Amniotic epithelial cell (primary cell): ENCODE data around the gene ZFR2.
"Not testable (repeated sequence)": the region's sequence is repeated elsewhere in the genome, so short reads cannot be mapped to it uniquely, and the experiment has no call there.

ENCODE experiments used
- DNase-seq: peaks from one replicate; pipeline ENCODE4 v3.0.0-alpha.2; 2010; ENCODE audit warnings: low read depth

Gene ZFR2

DNA sequence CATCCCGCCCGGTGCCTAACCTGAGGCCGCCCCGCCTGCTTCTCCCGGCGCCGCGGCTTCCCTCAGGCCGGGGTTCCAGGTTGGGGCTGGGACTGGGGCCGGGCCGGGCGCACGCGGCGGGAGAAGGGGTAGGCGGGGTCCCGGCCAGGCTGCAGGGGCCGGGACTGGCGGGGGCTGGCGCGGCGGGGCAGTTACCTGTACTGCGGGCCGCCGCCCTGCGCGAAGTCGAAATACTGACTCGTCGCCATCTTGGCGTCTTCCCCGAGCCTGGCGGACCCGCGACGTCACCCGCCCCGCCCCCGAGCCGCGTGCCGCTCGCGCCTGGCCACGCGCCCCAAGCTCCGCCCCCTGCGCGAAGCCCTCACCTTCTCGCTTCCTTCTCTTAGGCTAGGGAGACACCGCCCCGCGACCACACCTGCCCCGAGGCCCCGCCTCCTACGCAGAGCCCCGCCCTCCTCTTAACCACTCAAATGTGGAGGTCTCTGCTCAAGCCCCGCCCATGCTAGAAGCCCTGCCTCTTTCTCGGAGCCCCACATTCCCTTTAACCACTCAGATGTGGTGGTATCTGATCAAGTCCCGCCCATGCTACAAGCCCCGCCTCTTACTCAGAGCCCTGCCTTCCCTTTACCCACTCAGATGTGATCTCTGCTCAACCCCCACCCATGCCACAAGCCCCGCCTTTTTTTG is at the start of gene ZFR2:
TSS of gene ZFR2 (minus strand) at position 269 of the 687 bp plus-strand sequence. CDS start at position 248, 21 bp downstream.
- DNase-seq: no peak

DNA sequence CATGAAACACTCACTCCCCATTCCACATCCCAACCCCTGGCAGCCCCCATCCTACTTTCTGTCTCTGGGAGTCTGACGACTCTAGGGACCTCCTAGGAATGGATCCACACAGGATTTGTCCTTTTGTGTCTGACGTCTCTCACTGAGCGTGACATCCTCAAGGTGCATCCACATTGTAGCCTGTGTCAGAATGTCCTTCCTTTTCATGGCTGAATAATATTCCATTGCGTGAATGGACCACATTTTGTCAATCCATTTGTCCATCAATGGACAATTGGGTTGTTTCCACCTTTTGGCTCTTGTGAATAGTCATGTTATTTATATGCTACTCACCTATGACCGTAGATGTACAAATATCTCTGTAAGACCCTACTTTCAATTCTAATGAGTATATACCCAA is 47.2 kb upstream of the ZFR2 start:
- no peak for DNase-seq

DNA sequence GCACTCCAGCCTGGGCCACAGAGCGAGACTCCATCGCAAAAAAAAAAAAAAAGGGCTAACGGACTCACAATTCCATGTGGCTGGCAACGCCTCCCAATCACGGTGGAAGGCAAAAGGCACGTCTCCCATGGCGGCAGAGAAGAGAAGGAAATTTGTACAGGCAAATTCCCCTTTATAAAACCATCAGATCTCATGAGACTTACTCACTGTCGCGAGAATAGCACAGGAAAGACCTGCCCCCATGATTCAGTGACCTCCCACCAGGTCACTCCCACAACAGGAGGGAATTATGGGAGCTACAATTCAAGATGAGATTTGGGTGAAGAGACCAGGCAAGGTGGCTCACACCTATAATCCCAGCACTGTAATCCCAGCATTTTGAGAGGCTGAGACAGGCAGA is 45.4 kb upstream of the ZFR2 start:
- DNase-seq: no peak

DNA sequence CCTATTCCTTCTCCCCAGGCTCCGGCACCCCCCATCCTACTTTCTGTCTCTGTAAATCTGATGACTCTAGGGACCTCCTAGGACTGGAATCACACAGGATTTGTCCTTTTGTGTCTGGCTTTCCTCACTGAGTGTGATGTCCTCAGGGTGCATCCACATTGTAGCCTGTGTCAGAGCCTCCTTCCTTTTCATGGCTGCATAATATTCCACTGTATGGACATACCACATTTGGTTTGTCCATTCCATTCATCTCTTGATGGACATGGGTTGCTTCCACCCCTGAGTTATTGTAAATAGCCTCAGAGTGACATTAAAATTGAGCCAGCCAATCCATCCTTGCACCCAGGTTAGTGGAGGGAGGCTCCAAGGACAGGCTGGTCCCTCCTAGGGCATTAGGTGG is 41.3 kb upstream of the ZFR2 start:
- no peak for DNase-seq

DNA sequence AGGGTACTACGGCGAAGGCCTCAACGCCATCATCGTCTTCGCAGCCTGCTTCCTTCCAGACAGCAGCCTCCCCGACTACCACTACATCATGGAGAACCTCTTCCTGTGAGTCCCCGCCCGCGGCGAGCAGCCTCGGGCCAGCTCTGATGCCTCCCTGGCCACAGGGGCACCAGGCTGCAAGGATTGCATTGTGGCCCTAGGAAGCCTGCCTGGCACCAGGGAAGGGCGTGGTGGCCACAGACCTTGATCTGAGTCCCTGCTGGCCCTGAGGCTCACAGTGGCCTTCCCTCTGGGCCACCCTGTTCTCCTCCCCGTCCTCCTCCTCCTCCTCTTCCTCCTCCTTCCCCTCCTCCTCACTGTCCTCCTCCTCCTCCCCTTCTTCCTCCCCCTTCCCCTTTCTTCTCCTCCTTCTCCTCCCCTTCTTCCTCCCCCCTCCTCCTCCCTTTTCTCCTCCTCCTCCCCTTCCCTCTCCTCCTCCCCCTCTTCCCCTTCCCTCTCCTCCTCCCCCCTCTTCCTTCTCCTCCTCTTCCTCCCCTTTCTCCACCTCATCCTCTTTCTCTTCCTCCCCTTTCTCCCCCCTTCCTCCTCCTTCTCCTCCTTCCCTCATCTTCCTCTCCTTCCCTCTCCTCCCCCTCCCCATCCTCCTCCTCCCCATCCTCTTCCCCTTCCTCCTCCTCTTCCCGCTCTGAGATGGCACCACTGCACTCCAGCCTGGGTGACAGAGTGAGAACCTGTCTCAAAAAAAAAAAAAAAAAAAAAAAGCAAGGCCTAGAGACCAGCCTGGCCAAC is 39.6 kb upstream of the ZFR2 start:
- no peak for DNase-seq

DNA sequence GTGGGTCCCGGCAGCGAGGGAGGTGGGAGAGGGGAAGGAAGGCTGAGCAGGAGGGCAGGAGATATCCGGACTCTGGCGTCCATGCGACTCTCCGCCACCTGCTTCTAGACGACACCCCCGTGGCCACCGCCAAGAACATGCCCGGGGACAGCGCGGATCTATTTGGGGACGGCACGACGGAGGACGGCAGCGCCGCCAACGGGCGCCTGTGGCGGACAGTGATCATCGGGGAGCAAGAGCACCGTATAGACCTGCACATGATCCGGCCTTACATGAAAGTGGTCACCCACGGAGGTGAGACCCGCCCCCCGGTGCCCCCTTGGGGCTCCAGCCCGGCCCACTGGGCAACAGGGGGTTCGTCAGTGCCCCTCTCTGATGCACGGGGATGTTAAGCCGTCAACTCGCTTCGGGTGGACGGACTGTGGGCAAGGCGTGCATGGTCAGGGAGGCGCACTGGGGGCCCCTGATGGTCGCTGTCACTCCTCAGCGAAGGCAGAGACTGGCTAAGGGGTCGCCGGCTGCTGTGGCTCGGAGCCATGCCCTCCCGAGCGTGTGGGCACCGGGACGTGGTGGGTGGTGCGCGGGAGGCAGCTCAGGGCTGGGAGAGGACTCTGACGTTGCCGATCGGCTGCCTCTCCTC is 38.9 kb upstream of the ZFR2 start:
- no peak for DNase-seq

DNA sequence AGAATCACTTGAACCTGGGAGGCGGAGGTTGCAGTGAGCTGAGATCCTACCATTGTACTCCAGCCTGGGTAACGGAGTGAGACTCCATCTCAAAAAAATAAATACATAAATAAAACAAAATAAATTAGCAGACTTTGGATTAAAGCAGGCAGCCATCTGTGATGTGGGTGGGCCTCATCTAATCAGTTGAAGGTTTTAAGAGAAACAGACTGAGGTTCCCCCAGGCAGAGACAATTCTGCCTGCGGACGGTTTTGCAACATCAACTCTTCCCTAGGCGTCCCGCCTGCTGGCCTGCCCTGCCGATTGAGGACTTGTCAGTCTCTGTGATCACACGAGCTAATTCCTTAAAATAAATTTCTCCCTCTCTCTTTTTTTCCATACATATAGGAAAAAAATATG is 35.4 kb upstream of the ZFR2 start:
- no peak for DNase-seq

DNA sequence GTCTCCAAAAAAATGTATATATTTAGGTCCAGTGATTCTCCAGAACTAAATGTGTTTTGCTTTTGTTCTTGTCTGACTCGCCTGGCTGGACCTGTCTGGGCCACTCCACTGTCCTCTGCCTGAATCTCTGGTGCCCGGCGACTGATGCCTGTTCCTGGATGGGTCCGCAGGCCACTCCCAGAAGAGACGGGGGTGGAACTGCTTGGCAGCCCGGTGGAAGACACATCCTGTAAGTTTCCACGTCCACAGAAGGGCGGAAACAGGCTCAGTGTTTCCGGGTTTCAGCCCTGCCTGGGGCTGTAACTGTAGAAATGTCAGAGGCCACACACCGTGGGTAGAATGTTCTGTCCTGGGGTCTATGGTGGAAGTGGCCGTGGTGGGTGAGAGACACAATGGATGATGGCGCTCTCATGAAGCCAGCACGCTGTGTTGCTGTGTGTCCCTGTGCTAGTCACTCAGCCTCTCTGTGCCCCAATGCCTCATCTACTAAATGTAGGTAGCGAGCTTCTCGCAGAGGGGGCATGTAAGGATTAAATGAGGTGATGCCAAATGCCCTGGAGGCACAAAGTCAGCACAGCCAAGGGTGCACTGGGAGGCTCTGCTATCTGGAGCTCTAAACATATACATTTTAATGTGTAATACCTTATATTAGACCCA is 33.6 kb upstream of the ZFR2 start:
- DNase-seq: no peak

DNA sequence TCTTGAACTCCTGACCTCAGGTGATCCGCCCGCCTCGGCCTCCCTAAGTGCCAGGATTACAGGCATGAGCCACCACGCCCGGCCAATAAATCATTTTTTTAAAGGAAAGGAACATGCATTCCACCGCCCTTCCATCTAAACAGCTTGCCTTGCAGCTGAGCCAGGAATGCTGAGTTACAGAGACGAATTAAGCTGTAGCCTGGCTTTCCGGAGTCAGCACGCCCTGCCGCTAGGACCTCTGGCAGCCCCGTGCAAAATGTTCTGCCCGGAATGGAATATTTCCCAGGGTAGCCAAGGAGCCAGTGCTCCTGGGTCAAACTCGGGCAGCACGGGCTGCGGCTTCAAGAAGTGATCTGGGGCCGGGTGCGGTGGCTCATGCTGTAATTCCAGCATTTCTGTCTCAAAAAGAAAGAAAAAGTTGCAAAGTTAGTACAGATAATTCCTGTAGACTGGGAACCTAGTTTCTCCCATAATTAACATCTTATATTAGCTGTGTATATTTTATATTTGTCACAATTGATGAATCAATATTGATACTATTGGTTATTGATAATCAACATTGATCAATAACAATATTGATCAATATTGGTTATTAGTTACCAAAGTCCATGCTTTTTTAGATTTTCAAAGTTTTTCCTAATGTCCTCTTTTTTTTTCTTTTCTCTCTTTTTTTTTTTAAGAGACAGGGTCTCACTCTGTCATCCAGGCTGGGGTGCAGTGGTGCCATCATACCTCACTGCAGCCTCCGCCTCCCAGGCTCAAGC is 30.9 kb upstream of the ZFR2 start:
- peak; percentile 29 for DNase-seq

DNA sequence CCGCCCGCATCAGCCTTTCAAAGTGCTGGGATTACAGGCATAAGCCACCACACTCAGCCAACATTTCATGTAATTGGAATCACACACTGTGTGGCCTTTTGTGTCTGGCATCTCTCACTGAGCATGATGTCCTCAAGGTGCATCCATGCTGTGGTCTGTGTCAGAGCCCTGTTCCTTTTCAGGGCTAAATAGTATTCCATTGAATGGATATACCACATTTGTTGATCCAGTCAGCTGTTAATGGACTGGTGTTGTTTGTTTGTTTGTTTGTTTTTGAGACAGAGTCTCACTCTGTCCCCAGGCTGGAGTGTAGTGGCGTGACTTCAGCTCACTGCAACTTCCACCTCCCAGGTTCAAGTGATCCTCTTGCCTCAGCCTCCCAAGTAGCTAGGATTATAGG is 29.6 kb upstream of the ZFR2 start:
- no peak for DNase-seq

DNA sequence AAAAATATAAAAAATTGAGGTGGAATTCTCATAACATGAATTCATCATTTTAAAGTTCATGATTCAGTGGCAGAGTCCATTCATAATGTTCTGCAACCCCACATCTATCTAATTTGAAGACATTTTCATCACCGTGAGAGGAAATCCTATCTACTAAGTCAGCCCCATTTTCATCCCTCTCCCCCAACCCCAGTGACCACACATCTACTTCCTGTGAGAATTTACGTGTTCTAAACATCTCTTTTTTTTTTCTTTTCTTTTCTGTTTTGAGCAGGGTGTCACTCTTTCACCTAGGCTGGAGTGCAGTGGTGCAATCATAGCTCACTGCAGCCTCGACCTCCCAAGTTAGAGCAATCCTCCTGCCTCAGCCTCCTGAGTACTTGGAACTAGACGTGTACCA is 29.1 kb upstream of the ZFR2 start:
- no peak for DNase-seq

DNA sequence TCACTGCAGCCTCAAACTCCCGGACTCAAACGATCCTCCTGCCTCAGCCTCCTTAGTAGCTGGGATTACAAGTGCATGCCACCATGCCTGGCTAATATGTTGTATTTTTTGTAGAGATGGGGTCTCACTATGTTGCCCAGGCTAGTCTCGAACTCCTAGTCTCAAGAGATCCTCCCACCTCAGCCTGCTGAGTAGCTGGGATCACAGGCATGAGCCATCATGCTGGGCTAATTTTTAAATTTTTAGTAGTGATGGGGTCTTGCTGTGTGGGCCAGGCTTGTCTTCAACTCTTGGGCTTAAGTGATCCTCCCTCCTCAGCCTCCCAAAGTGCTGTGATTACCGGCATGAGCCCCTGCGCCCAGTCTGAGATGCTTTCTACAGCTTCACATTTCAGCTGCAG is 26.9 kb upstream of the ZFR2 start:
- no peak for DNase-seq

DNA sequence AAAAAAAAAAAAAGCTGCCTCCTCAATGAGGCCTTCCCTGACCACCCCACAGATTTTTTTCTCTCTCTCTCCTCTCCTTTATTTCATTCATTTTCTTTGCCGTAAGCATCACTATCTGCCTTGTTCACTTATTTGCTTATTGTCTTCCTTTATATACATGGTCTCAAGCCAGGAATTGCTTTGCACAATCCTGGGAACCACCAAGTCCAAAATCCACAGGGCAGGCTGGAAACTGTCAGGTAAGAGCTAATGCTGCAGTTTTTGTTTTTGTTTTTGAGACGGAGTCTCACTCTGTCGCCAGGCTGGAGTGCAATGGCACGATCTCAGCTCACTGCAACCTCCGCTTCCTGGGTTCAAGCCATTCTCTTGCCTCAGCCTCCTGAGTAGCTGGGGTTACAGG is 26.1 kb upstream of the ZFR2 start:
- DNase-seq: not testable (repeated sequence)

DNA sequence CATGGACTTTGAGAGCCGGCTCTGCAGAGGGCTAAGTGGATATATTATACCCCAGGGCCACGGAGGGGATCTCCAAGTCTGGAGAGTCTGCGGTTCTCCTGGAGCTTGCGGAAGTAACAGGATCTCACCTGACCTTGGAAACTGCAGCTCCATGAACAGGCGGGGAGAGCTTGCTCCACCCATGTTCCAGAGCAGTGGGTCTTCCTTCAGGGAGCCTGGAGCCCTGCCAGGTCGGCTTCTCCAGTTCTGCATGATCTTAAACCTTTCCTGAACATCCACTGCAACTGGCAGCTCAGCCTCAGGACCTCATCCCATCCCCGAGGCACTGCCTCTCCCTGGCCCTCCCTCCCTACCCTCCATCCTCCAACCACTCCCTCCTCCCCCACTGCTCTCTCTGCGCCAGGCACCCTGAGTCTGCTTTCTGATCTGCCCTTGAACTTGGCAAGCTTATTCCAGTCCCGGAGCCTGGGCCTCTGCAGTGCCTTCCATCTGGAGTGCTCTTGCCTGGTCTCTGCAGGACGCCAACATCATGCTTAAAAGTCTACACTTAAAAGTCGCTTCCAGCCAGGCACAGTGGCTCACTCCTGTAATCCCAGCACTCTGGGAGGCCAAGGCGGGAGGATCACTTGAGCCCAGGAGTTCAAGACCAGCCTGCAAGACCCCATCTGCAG is 24.8 kb upstream of the ZFR2 start:
- no peak for DNase-seq

DNA sequence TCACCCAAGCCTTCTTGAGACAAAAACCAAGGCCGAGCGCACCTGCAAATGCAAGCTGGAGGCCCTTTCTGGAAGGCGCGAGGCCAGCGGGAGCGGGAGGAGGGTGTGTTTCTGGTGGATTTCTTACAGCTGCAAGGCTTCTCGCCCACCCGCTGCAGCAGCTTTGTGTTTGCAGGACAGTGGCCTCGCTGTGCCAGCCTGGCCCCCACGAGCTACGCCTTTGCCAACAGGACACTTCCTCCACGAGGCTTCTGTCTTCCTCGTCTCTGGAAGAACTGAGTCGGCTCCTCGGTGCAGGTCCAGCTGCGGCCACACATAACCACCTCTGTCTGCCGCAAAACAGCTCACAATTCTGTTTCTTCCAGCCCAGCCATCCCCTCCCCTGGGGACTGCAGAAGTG is 21.8 kb upstream of the ZFR2 start:
- no peak for DNase-seq

DNA sequence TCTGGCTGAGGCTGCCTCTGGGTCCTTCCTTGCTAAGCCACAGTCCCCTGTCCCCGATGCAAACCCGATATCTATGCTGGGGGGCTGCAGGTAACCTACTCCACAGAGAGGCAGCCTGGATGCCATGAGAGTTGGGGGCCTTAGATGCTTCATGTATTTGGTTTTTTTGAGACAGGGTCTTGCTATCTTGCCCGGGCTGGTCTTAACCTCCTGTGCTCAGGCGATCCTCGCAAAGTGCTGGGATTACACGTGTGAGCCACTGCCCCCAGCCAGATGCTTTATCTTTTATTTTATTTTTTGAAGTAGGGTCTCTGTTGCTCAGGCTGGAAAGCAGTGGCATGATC is 13.2 kb upstream of the ZFR2 start:
- DNase-seq: no peak

DNA sequence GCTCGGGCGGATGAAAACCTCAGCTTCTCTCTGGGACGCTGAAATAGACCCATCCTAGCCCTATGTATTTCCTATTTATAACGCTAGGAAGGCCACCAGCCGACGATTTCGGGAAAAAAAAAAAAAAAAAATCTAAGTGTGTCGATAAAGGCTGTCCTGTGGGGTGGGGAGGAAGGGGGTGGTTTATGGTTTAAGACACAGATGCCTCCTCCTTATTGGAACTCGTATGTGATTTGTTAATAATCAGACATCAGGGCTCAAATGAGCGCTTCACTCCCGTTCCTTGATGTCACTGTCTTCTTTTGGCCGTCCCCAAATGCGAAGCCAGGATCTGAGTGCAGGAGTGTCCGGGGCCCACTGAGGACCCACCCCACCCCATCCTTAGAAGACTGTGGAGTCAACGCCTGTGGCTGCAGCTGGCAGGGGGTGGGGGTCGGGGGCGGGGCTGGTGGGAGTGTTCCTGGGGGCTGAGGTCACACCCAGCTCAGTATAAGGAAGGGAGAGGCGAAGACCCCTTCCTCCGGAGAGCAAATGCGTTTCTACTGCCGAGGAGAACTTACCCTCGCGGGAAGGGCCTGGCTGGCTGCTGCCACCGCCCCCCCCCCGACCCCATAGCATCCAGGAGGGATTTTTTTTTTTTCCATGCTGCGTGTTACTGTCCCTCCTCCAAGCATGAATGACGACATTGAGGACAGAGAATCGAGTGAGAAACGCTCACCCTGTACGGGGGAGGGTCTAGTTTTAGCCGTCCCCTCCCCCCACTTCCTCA is 12.6 kb upstream of the ZFR2 start:
- DNase-seq: no peak

DNA sequence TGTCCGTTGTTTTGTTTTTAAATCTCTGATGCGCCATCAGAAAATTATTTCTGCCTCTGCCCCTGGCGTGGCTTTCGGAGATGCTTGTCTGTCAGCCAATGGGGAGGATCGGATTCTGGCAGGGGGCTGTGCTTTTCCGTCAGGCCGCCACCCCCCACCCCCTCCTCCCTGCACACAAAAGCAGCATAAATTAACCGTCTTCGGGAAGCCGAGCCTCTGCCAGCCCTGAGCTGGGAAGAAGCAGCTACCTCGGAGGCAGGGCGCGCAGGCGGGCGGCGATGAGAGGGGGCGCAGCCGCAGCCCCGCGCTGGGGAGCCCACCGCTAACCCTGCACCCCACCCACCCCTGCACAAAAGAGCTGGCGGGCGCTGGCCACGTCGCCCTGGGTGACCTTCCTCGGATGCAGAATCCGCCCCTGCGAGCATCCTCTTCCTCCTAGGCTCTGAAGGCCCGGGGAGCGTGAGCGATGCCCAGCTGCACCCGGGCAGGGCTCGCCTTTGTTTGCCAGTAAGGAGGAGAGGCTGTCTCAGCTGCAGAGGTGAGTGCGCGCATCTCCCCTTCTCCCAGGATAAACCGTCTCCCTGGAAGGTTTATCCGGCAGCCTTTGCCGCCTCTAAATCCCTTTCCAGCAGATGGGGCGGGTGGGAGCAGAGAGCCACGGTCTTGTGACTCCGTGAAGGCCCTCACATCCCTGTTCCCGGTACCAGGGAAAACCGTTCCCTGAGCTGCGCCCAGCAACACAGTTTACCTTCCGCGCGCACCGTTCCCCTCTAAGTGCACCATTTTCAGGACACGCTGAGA is 11.8 kb upstream of the ZFR2 start, which contains the start of gene ATCAY:
TSS of gene ATCAY (plus strand) at position 215 of the 801 bp plus-strand sequence. CDS start 5,083 bp downstream, outside the sequence.
- no peak for DNase-seq

DNA sequence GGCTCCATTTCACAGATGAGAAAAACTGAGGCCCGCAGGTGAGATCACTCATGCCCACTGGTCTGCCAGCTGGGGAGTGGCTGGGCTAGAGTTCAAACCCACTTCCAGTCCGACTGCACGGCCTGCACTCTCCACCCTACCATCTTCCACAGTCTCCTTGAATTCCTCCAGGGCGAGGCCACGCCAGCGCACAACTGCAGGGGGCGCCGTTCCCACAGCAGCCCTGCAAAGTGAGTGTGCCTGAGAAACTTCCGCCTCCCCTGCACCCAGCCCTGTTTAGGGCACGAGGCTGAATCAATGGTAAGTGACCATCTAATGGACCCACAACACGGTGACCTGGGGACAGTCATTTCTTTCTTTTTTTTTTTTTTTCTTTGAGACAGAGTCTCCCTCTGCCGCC is 10.8 kb upstream of the ZFR2 start:
- no peak for DNase-seq

DNA sequence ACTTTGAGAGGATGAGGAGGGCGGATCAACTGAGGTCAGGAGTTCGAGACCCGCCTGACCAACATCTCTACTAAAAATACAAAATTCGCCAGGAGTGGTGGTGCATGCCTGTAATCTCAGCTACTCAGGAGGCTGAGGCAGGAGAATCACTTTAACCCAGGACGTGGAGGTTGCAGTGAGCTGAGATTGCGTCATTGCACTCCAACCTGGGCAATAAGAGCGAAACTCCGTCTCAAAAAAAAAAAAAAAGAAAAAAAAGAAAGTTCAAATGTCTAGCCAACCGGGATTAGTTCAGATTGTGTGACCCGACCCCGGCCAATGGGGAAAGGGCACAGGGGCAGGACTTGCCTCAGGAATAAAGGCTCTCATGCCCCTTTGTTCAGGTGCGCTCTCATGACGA is 5.9 kb upstream of the ZFR2 start:
- not testable (repeated sequence) for DNase-seq
